ENCODE results near the gene SUCO.
"Not testable (repeated sequence)": the region's sequence is repeated elsewhere in the genome, so short reads cannot be mapped to it uniquely, and the experiment has no call there.

SUCO gene

GRCh38 chr1:172602706-172603105, 69.8 kb downstream of the SUCO start:
- Mint-ChIP-seq H3K4me3 (no peak overlapping the region), H3K9me3 (no peaks in the 10 kb centered on the region), H3K27ac (no peak overlapping the region), H3K36me3 (peaks cover 10% of the 10 kb centered on the region), H3K27me3 (no peaks in the 10 kb centered on the region), H3K4me1 (peaks cover 32% of the 10 kb centered on the region)

GRCh38 chr1:172603816-172604215, 70.9 kb downstream of the SUCO start:
- Mint-ChIP-seq H3K4me1 (peaks cover 25% of the 10 kb centered on the region), H3K27ac (no peak overlapping the region), H3K4me3 (no peak overlapping the region), H3K36me3 (peaks cover 5% of the 10 kb centered on the region), H3K27me3 (no peaks in the 10 kb centered on the region), H3K9me3 (no peaks in the 10 kb centered on the region)

- H3K4me3 Mint-ChIP-seq, result no peak overlapping the region
- H3K9me3 Mint-ChIP-seq, result no peaks in the 10 kb centered on the region
- no peak overlapping the region for H3K27ac Mint-ChIP-seq
- H3K36me3 Mint-ChIP-seq, result peaks cover 17% of the 10 kb centered on the region
- peaks cover 37% of the 10 kb centered on the region for H3K4me1 Mint-ChIP-seq
- H3K27me3 Mint-ChIP-seq, result no peaks in the 10 kb centered on the region
Measured at GRCh38 chr1:172605641-172606040, 72.7 kb downstream of the SUCO start.

- no peak overlapping the region for H3K4me3 Mint-ChIP-seq
- no peaks in the 10 kb centered on the region for H3K9me3 Mint-ChIP-seq
- H3K27ac Mint-ChIP-seq, result peak overlapping the region; percentile 82
- peaks cover 21% of the 10 kb centered on the region for H3K36me3 Mint-ChIP-seq
- no peaks in the 10 kb centered on the region for H3K27me3 Mint-ChIP-seq
- H3K4me1 Mint-ChIP-seq, result peaks cover 37% of the 10 kb centered on the region
Measured at GRCh38 chr1:172607145-172607544, 74.2 kb downstream of the SUCO start.

GRCh38 chr1:172608098-172608601, 75.2 kb downstream of the SUCO start:
- Mint-ChIP-seq H3K9me3 (no peaks in the 10 kb centered on the region), H3K27me3 (no peaks in the 10 kb centered on the region), H3K4me3 (no peak overlapping the region), H3K4me1 (peaks cover 37% of the 10 kb centered on the region), H3K36me3 (peaks cover 21% of the 10 kb centered on the region), H3K27ac (peak overlapping the region; percentile 7)

- Mint-ChIP-seq H3K4me3 (no peak overlapping the region), H3K27me3 (no peaks in the 10 kb centered on the region), H3K4me1 (peaks cover 28% of the 10 kb centered on the region), H3K36me3 (peaks cover 21% of the 10 kb centered on the region), H3K9me3 (no peaks in the 10 kb centered on the region), H3K27ac (no peak overlapping the region)
Measured at GRCh38 chr1:172609528-172609927, 76.6 kb downstream of the SUCO start.

GRCh38 chr1:172612478-172612877, 79.5 kb downstream of the SUCO start:
- Mint-ChIP-seq H3K4me1 (peaks cover 11% of the 10 kb centered on the region), H3K36me3 (peaks cover 19% of the 10 kb centered on the region), H3K27ac (no peak overlapping the region), H3K27me3 (no peaks in the 10 kb centered on the region), H3K4me3 (no peak overlapping the region), H3K9me3 (no peaks in the 10 kb centered on the region)

GRCh38 chr1:172613294-172613693, 80.3 kb downstream of the SUCO start:
- Mint-ChIP-seq H3K4me1 (peaks cover 11% of the 10 kb centered on the region), H3K36me3 (peaks cover 21% of the 10 kb centered on the region), H3K27ac (no peak overlapping the region), H3K9me3 (no peaks in the 10 kb centered on the region), H3K27me3 (no peaks in the 10 kb centered on the region), H3K4me3 (no peak overlapping the region)

- Mint-ChIP-seq H3K9me3 (peaks cover 6% of the 10 kb centered on the region), H3K36me3 (peaks cover 15% of the 10 kb centered on the region), H3K4me1 (no peaks in the 10 kb centered on the region), H3K27me3 (no peaks in the 10 kb centered on the region), H3K4me3 (no peak overlapping the region), H3K27ac (no peak overlapping the region)
Measured at GRCh38 chr1:172616195-172616594, 83.2 kb downstream of the SUCO start.

GRCh38 chr1:172616636-172617035, 83.7 kb downstream of the SUCO start:
- H3K4me3 Mint-ChIP-seq, result no peak overlapping the region
- H3K4me1 Mint-ChIP-seq, result no peaks in the 10 kb centered on the region
- peaks cover 6% of the 10 kb centered on the region for H3K9me3 Mint-ChIP-seq
- no peak overlapping the region for H3K27ac Mint-ChIP-seq
- no peaks in the 10 kb centered on the region for H3K27me3 Mint-ChIP-seq
- H3K36me3 Mint-ChIP-seq, result peaks cover 15% of the 10 kb centered on the region

GRCh38 chr1:172620603-172621002, 87.7 kb downstream of the SUCO start:
- H3K27me3 Mint-ChIP-seq, H3K9me3 Mint-ChIP-seq, H3K4me3 Mint-ChIP-seq, H3K27ac Mint-ChIP-seq, H3K4me1 Mint-ChIP-seq: not testable (repeated sequence)
- H3K36me3 Mint-ChIP-seq, result peaks cover 18% of the 10 kb centered on the region

- Mint-ChIP-seq H3K27ac (no peak overlapping the region), H3K27me3 (no peaks in the 10 kb centered on the region), H3K4me3 (no peak overlapping the region), H3K4me1 (peaks cover 14% of the 10 kb centered on the region), H3K36me3 (peaks cover 18% of the 10 kb centered on the region), H3K9me3 (peaks cover 6% of the 10 kb centered on the region)
Measured at GRCh38 chr1:172622541-172622940, 89.6 kb downstream of the SUCO start.

GRCh38 chr1:172623748-172624147, 90.8 kb downstream of the SUCO start:
- peak overlapping the region; percentile 20 for H3K27ac Mint-ChIP-seq
- peaks cover 14% of the 10 kb centered on the region for H3K36me3 Mint-ChIP-seq
- H3K4me1 Mint-ChIP-seq, result peaks cover 26% of the 10 kb centered on the region

GRCh38 chr1:172626845-172627244, 93.9 kb downstream of the SUCO start:
- no peak overlapping the region for H3K4me3 Mint-ChIP-seq
- no peaks in the 10 kb centered on the region for H3K27me3 Mint-ChIP-seq
- no peak overlapping the region for H3K27ac Mint-ChIP-seq
- peaks cover 4% of the 10 kb centered on the region for H3K36me3 Mint-ChIP-seq
- H3K9me3 Mint-ChIP-seq, result no peaks in the 10 kb centered on the region
- H3K4me1 Mint-ChIP-seq, result peaks cover 51% of the 10 kb centered on the region

More at GRCh38 chr1:172623748-172624147, 90.8 kb downstream of the SUCO start:
- Mint-ChIP-seq H3K27me3 (no peaks in the 10 kb centered on the region), H3K4me3 (no peak overlapping the region), H3K9me3 (peaks cover 6% of the 10 kb centered on the region)

GRCh38 chr1:172627702-172628101, 94.8 kb downstream of the SUCO start:
- H3K36me3 Mint-ChIP-seq, result no peaks in the 10 kb centered on the region
- no peaks in the 10 kb centered on the region for H3K27me3 Mint-ChIP-seq
- H3K27ac Mint-ChIP-seq, result peak overlapping the region; percentile 53
- H3K9me3 Mint-ChIP-seq, result no peaks in the 10 kb centered on the region
- H3K4me3 Mint-ChIP-seq, result peak overlapping the region; percentile 36
- H3K4me1 Mint-ChIP-seq, result peaks cover 58% of the 10 kb centered on the region

GRCh38 chr1:172628401-172628800, 95.5 kb downstream of the SUCO start:
- Mint-ChIP-seq H3K27ac (peak overlapping the region; percentile 51), H3K27me3 (no peaks in the 10 kb centered on the region), H3K4me3 (no peak overlapping the region), H3K4me1 (peaks cover 58% of the 10 kb centered on the region), H3K36me3 (no peaks in the 10 kb centered on the region), H3K9me3 (no peaks in the 10 kb centered on the region)

GRCh38 chr1:172629170-172629569, 96.2 kb downstream of the SUCO start:
- H3K4me3 Mint-ChIP-seq, result no peak overlapping the region
- no peaks in the 10 kb centered on the region for H3K36me3 Mint-ChIP-seq
- H3K9me3 Mint-ChIP-seq, result no peaks in the 10 kb centered on the region
- no peak overlapping the region for H3K27ac Mint-ChIP-seq
- peaks cover 58% of the 10 kb centered on the region for H3K4me1 Mint-ChIP-seq
- no peaks in the 10 kb centered on the region for H3K27me3 Mint-ChIP-seq

Data from activated naive CD4-positive, alpha-beta T cell treated with anti-CD3 and anti-CD28 coated beads, Interleukin-2, amount 50 U/mL, for 24 hours (primary cell).